Measurements from ENCODE around the gene ZSCAN4.

Gene ZSCAN4

GRCh38 chr19:57689750-57690149, 21.0 kb downstream of the ZSCAN4 start:
- H3K4me1 ChIP-seq (ENCODE audit: insufficient read depth, low read length) = no peaks in the 10 kb centered on the region
- H3K27me3 ChIP-seq (ENCODE audit: insufficient read depth, low read length) = no peaks in the 10 kb centered on the region
- peaks cover 61% of the 10 kb centered on the region for H3K36me3 ChIP-seq (ENCODE audit: insufficient read depth, low read length)
- H3K9me3 ChIP-seq (ENCODE audit: low read length) = peaks cover 65% of the 10 kb centered on the region
- H2AFZ ChIP-seq (ENCODE audit: low read depth, low read length) = no peak overlapping the region
- H3K4me3 ChIP-seq (ENCODE audit: low read length) = no peak overlapping the region

- Histone ChIP-seq H3K4me1 (ENCODE audit: insufficient read depth, low read length) (no peaks in the 10 kb centered on the region), H3K9me3 (ENCODE audit: low read length) (peaks cover 37% of the 10 kb centered on the region), H3K27me3 (ENCODE audit: insufficient read depth, low read length) (no peaks in the 10 kb centered on the region), H3K4me3 (ENCODE audit: low read length) (no peak overlapping the region), H3K36me3 (ENCODE audit: insufficient read depth, low read length) (no peaks in the 10 kb centered on the region), H2AFZ (ENCODE audit: low read depth, low read length) (no peak overlapping the region)
Observed at GRCh38 chr19:57701625-57702024, 32.9 kb downstream of the ZSCAN4 start.

GRCh38 chr19:57706346-57706745, 37.6 kb downstream of the ZSCAN4 start:
- H3K27me3 ChIP-seq (ENCODE audit: insufficient read depth, low read length) = no peaks in the 10 kb centered on the region
- H3K36me3 ChIP-seq (ENCODE audit: insufficient read depth, low read length) = peaks cover 2% of the 10 kb centered on the region
- H3K9me3 ChIP-seq (ENCODE audit: low read length) = peaks cover 41% of the 10 kb centered on the region
- no peak overlapping the region for H2AFZ ChIP-seq (ENCODE audit: low read depth, low read length)
- no peak overlapping the region for H3K4me3 ChIP-seq (ENCODE audit: low read length)
- no peaks in the 10 kb centered on the region for H3K4me1 ChIP-seq (ENCODE audit: insufficient read depth, low read length)

- Histone ChIP-seq H3K4me1 (ENCODE audit: insufficient read depth, low read length) (no peaks in the 10 kb centered on the region), H3K9me3 (ENCODE audit: low read length) (peaks cover 25% of the 10 kb centered on the region), H3K36me3 (ENCODE audit: insufficient read depth, low read length) (peaks cover 9% of the 10 kb centered on the region), H2AFZ (ENCODE audit: low read depth, low read length) (no peak within 1 kb of the TSS), H3K27me3 (ENCODE audit: insufficient read depth, low read length) (no peaks in the 10 kb centered on the region), H3K4me3 (ENCODE audit: low read length) (no peak within 1 kb of the TSS)
Observed at GRCh38 chr19:57708641-57709361, 40.1 kb downstream of the ZSCAN4 start, which contains the start of gene ZNF154. Gene ZNF154, minus strand, starts transcription at chr19:57709204. Its CDS starts 233 bp downstream, at chr19:57708971.

GRCh38 chr19:57709616-57710015, 40.9 kb downstream of the ZSCAN4 start:
- Histone ChIP-seq H3K36me3 (ENCODE audit: insufficient read depth, low read length) (peaks cover 17% of the 10 kb centered on the region), H3K4me1 (ENCODE audit: insufficient read depth, low read length) (no peaks in the 10 kb centered on the region), H3K9me3 (ENCODE audit: low read length) (peaks cover 30% of the 10 kb centered on the region), H3K4me3 (ENCODE audit: low read length) (no peak overlapping the region), H3K27me3 (ENCODE audit: insufficient read depth, low read length) (no peaks in the 10 kb centered on the region), H2AFZ (ENCODE audit: low read depth, low read length) (no peak overlapping the region)

GRCh38 chr19:57712222-57712621, 43.5 kb downstream of the ZSCAN4 start:
- peaks cover 29% of the 10 kb centered on the region for H3K9me3 ChIP-seq (ENCODE audit: low read length)
- no peaks in the 10 kb centered on the region for H3K4me1 ChIP-seq (ENCODE audit: insufficient read depth, low read length)
- H3K4me3 ChIP-seq (ENCODE audit: low read length) = no peak overlapping the region
- H3K27me3 ChIP-seq (ENCODE audit: insufficient read depth, low read length) = no peaks in the 10 kb centered on the region
- peaks cover 26% of the 10 kb centered on the region for H3K36me3 ChIP-seq (ENCODE audit: insufficient read depth, low read length)
- no peak overlapping the region for H2AFZ ChIP-seq (ENCODE audit: low read depth, low read length)

GRCh38 chr19:57719424-57719823, 50.7 kb downstream of the ZSCAN4 start:
- Histone ChIP-seq H3K4me1 (ENCODE audit: insufficient read depth, low read length) (no peaks in the 10 kb centered on the region), H3K4me3 (ENCODE audit: low read length) (no peak overlapping the region), H3K9me3 (ENCODE audit: low read length) (peaks cover 44% of the 10 kb centered on the region), H3K36me3 (ENCODE audit: insufficient read depth, low read length) (peaks cover 20% of the 10 kb centered on the region), H3K27me3 (ENCODE audit: insufficient read depth, low read length) (no peaks in the 10 kb centered on the region), H2AFZ (ENCODE audit: low read depth, low read length) (no peak overlapping the region)

GRCh38 chr19:57719901-57720519, 51.3 kb downstream of the ZSCAN4 start:
- Histone ChIP-seq H3K9me3 (ENCODE audit: low read length) (peaks cover 39% of the 10 kb centered on the region), H3K4me1 (ENCODE audit: insufficient read depth, low read length) (no peaks in the 10 kb centered on the region), H3K27me3 (ENCODE audit: insufficient read depth, low read length) (no peaks in the 10 kb centered on the region), H3K36me3 (ENCODE audit: insufficient read depth, low read length) (peaks cover 16% of the 10 kb centered on the region), H3K4me3 (ENCODE audit: low read length) (no peak overlapping the region), H2AFZ (ENCODE audit: low read depth, low read length) (no peak overlapping the region)

- Histone ChIP-seq H3K4me3 (ENCODE audit: low read length) (no peak overlapping the region), H3K4me1 (ENCODE audit: insufficient read depth, low read length) (no peaks in the 10 kb centered on the region), H3K27me3 (ENCODE audit: insufficient read depth, low read length) (no peaks in the 10 kb centered on the region), H3K9me3 (ENCODE audit: low read length) (peaks cover 35% of the 10 kb centered on the region), H3K36me3 (ENCODE audit: insufficient read depth, low read length) (peaks cover 16% of the 10 kb centered on the region), H2AFZ (ENCODE audit: low read depth, low read length) (no peak overlapping the region)
Observed at GRCh38 chr19:57720878-57721277, 52.1 kb downstream of the ZSCAN4 start.
